ENCODE results near the gene TFB2M. TPM values are rescaled to one million over a fixed set of nuclear protein-coding genes. Genes with fewer than 3 reads are reported as not detected.

The TFB2M gene
- total RNA-seq (2022; extraction: Qiagen RNA extraction; ENCODE audit: low read depth): 35.8 to 38.2 TPM (median 37.1 TPM) in 5 replicates

GRCh38 chr1:246566128-246566812 is at the start of gene TFB2M, which contains the start of gene CNST:
TSS of gene TFB2M (minus strand) at chr1:246566261. CDS start at chr1:246566138, 123 bp downstream.
TSS of gene CNST (plus strand) at chr1:246566456. CDS start at chr1:246591563, 25,107 bp downstream.

GRCh38 chr1:246506674-246507481 is 59.2 kb downstream of the TFB2M start, which contains the start of gene SMYD3:
TSS of gene SMYD3 (minus strand) at chr1:246507279.

Other genes with a start within 250 kb of the TFB2M start
- 12.2 to 14.4 TPM (median 13.9 TPM) in 5 replicates for gene SMYD3, start 59.0 kb downstream of the TFB2M start, total RNA-seq (2022; extraction: Qiagen RNA extraction; ENCODE audit: low read depth)
- 6.2 to 9.3 TPM (median 7.9 TPM) in 5 replicates for gene CNST, start 195 bp upstream of the TFB2M start, total RNA-seq (2022; extraction: Qiagen RNA extraction; ENCODE audit: low read depth)
- 44.9 to 51.4 TPM (median 46.6 TPM) in 5 replicates for gene SCCPDH, start 158.1 kb upstream of the TFB2M start, total RNA-seq (2022; extraction: Qiagen RNA extraction; ENCODE audit: low read depth)

Measured in A549 treated with GW870086 at 1 μM for 4 hours (cell line).